Brain microvascular endothelial cell (primary cell): ENCODE measurements around the gene PALS1.

Source experiments
- DNase-seq: peaks from one replicate; pipeline ENCODE4 v3.0.0-alpha.2; 2020
- H3K27ac ChIP-seq: fragments of 250-450 bp; sonication (Bioruptor Pico); 2 replicates; pipeline ENCODE4 v1.5.1; 2020; ENCODE audit warnings: mild to moderate bottlenecking, moderate library complexity
- H3K27me3 ChIP-seq: fragments of 250-450 bp; sonication (Bioruptor Pico); replicated peaks from 2 replicates; pipeline ENCODE4 v1.5.1; 2020; ENCODE audit warnings: mild to moderate bottlenecking
- H3K36me3 ChIP-seq: fragments of 250-450 bp; sonication (Bioruptor Pico); replicated peaks from 2 replicates; pipeline ENCODE4 v1.5.1; 2020; ENCODE audit warnings: mild to moderate bottlenecking
- H3K4me3 ChIP-seq: 2 replicates; pipeline ENCODE4 v1.5.1; 2011; ENCODE audit warnings: low read depth, mild to moderate bottlenecking, control low read depth, low read length, moderate library complexity
- in situ Hi-C: cut with HindIII; loops from 2 replicates; pipeline ENCODE4 v1.10.0; 2017; ENCODE audit warnings: low sequenced_read_pairs, low pct_ligation_motif_present
- TF ChIP-seq, protein P1 (sequence below): IDR thresholded peaks from 2 replicates; pipeline ENCODE4 v1.5.1; 2011; ENCODE audit warnings: low read depth, mild to moderate bottlenecking, moderate library complexity, low read length, control low read depth, inconsistent platforms; ENCODE audit errors: missing control alignments

PALS1 gene

DNA sequence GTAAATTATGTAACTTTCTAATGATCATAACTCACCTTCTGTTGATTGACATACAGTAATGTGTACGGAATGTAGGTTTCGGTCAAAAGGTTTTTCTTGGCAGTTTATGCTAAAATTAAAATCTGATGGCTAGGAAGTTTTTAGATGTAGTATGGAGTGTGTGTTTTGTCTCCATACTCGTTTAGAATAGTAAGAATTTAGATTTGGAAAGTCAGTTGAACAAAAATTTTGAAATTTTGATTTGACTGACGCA is 859 bp downstream of the PALS1 start:
- in situ Hi-C loops: no loop called here
- Histone ChIP-seq H3K27me3 (no peaks in the 10 kb centered on the region), H3K4me3 (peak overlapping the region; percentile 85), H3K27ac (peak overlapping the region; percentile 98), H3K36me3 (no peaks in the 10 kb centered on the region)
- no peak for DNase-seq
- TF ChIP-seq, protein P1, sequence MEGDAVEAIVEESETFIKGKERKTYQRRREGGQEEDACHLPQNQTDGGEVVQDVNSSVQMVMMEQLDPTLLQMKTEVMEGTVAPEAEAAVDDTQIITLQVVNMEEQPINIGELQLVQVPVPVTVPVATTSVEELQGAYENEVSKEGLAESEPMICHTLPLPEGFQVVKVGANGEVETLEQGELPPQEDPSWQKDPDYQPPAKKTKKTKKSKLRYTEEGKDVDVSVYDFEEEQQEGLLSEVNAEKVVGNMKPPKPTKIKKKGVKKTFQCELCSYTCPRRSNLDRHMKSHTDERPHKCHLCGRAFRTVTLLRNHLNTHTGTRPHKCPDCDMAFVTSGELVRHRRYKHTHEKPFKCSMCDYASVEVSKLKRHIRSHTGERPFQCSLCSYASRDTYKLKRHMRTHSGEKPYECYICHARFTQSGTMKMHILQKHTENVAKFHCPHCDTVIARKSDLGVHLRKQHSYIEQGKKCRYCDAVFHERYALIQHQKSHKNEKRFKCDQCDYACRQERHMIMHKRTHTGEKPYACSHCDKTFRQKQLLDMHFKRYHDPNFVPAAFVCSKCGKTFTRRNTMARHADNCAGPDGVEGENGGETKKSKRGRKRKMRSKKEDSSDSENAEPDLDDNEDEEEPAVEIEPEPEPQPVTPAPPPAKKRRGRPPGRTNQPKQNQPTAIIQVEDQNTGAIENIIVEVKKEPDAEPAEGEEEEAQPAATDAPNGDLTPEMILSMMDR: no peak

DNA sequence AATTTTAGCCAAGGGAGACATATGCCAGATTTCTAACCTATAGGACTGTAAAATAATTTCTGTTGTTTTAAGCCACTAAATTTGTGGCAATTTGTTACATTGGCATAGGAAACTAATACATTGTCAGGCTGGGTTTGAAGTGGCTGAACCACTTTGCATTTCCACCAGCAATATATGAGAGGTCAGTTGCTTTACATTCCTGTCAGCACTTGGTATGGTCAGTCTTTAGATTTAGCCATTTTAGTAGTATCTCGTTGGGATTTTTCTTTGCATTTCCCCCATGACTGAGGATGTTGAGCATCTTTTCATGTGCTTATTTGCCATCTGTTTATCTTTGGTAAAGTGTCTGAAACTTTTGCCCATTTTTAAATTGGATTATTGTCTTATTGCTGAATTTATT is 3.9 kb downstream of the PALS1 start:
- no peak overlapping the region for H3K4me3 ChIP-seq
- DNase-seq: no peak
- in situ Hi-C loops: no loop called here
- TF ChIP-seq, protein P1: no peak
- H3K36me3 ChIP-seq: no peaks in the 10 kb centered on the region
- no peak overlapping the region for H3K27ac ChIP-seq
- no peaks in the 10 kb centered on the region for H3K27me3 ChIP-seq

DNA sequence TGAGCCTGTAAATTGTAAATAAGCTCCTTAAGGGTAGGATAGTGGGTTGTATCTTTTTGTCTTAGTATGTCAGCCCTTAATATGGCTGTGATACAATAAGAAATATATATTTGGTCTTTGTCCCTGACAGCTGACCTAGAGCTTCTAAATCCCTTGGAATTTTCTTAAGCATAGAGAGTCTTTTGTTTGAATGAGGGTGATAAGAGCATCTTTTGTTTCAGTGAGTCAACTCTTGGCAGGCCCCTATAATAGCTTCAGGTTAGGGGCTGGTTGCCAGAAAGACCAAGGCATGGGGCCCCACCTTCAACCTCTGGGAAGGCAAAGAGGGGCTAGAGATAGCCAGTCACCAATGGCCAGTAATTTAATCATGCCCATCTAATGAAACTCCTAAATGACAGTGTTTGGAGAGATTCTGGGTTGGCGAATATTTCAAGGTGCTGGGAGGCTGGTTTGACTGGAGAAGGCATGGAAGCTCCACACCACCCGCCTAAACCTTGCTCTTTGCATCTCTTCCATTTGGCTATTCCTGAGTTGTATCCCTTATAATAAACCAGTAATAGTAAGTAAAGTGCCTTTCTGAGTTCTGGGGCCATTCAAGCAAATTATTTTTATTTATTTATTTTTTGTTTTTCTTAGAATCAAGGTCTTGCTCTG is 10.5 kb downstream of the PALS1 start:
- Histone ChIP-seq H3K27ac (no peak overlapping the region), H3K36me3 (no peaks in the 10 kb centered on the region), H3K27me3 (no peaks in the 10 kb centered on the region), H3K4me3 (no peak overlapping the region)
- in situ Hi-C loops: no loop called here
- TF ChIP-seq, protein P1: no peak
- DNase-seq: peak; percentile 32

DNA sequence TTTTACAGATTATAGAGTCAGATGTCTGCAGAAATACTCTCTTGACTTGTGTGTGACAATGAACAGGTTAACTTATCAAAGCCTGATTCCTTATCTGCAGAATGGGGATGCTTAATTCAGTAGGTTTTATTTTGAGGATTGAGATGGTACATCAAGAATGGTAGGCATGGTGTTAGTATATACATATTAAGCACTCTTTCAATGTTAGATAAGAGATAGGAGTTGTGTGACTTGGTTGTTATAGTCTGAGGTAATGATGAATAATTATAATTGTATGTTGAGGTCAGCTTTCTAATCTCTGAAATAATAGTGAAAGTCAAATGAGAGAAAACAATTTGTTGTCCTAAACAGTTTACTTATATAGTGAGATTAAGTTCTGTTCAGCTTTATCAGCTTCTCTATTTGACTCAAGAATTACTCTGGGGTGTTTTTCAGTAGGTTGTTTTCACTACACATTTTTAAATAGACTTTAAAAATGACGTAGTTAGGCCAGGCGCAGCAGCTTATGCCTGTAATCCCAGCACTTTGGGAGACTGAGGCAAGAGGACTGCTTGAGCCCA is 11.9 kb downstream of the PALS1 start:
- DNase-seq: no peak
- Histone ChIP-seq H3K27me3 (no peaks in the 10 kb centered on the region), H3K4me3 (no peak overlapping the region), H3K27ac (no peak overlapping the region), H3K36me3 (no peaks in the 10 kb centered on the region)
- TF ChIP-seq, protein P1: no peak
- in situ Hi-C loops: no loop called here

DNA sequence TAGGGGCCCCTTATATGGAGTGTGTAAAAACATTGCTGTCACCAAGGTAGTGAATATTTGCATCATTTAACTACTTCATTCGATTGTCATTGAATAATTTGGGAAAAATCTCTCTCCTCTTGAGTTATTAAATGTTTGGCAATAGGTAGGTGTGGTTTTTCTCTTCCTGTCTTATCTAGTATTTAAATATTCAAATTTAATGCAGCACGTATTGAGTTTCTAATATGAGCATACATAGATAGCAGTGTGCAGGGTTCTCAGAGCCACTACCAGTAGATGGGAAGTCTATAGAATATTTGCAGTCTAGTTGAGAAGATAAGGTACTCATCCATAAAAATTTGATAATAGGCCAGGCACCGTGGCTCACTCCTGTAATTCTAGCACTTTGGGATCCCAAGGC is 16.7 kb downstream of the PALS1 start:
- TF ChIP-seq, protein P1: no peak
- no peaks in the 10 kb centered on the region for H3K27me3 ChIP-seq
- DNase-seq: no peak
- no peak overlapping the region for H3K27ac ChIP-seq
- H3K4me3 ChIP-seq: no peak overlapping the region
- no peaks in the 10 kb centered on the region for H3K36me3 ChIP-seq
- in situ Hi-C loops: no loop called here

DNA sequence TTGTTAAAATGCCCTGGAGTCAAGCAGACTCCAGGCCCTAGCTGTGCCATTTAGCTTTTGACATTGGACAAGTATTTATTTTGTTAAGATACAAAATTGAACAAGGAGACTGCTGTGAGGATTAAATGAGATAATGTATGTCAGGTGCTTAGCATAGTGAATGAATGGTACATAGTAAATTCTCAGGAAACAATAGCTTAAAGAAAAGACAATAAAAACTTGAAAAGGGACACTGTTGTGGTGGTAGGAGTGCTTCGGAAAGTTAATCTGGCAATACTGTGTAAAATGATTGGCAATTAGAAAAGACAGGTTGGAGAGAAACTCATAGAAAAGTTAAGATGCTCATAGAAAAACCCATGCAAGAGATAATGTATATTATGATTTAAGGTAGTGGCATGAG is 19.7 kb downstream of the PALS1 start:
- Histone ChIP-seq H3K36me3 (no peaks in the 10 kb centered on the region), H3K27me3 (no peaks in the 10 kb centered on the region), H3K4me3 (no peak overlapping the region), H3K27ac (no peak overlapping the region)
- DNase-seq: no peak
- in situ Hi-C loops: no loop called here
- TF ChIP-seq, protein P1: no peak
